Astrocyte of the spinal cord (primary cell): ENCODE measurements around the gene CA5A.
"Not testable (repeated sequence)": the region's sequence is repeated elsewhere in the genome, so short reads cannot be mapped to it uniquely, and the experiment has no call there.

Experiments used
- DNase-seq: peaks from one replicate; pipeline ENCODE4 v3.0.0; 2011; ENCODE audit warnings: low read depth, low spot score
- H3K4me3 ChIP-seq: 2 replicates; pipeline ENCODE4 v1.5.1; 2011; ENCODE audit warnings: low read depth, mild to moderate bottlenecking, low read length, moderate library complexity
- in situ Hi-C: cut with HindIII; loops from 2 replicates; pipeline ENCODE4 v1.10.0; 2017; ENCODE audit warnings: low sequenced_read_pairs
- TF ChIP-seq, protein P1 (sequence below): IDR thresholded peaks from 2 replicates; pipeline ENCODE4 v1.5.1; 2012; ENCODE audit warnings: low read depth, mild to moderate bottlenecking, low read length, inconsistent platforms

Gene CA5A

DNA sequence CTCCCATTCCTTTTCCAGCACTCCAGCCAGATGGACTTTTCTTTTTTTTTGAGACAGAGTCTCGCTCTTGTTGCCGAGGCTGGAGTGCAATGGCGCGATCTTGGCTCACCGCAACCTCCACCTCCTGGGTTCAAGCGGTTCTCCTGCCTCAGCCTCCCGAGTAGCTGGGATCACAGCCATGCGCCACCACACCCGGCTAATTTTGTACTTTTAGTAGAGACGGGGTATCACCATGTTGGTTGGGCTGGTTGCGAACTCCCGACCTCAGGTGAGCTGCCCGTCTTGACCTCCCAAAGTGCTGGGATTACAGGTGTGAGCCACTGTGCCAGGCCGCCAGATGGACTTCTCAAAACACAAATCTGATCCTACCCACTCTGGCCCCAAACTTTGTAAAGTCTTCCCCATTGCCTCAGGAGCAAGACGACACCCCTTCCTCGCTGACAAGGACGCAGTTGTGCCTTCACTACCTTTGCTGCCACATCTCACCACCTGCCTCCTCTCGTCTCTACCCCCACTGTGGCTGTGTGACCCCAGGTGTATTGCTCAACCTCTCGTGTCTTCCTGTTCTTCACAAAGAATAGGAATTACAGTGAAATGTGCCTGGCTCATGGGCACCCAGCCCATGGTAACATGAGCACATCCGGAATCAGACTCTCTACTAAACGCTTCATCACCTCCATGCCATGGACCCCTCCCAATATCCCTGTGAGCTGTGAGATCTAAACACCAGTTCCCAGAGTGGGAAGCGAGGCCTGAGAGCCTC lies 11.2 kb upstream of the CA5A start:
- in situ Hi-C loops = no loop called here
- no peak overlapping the region for H3K4me3 ChIP-seq

DNA sequence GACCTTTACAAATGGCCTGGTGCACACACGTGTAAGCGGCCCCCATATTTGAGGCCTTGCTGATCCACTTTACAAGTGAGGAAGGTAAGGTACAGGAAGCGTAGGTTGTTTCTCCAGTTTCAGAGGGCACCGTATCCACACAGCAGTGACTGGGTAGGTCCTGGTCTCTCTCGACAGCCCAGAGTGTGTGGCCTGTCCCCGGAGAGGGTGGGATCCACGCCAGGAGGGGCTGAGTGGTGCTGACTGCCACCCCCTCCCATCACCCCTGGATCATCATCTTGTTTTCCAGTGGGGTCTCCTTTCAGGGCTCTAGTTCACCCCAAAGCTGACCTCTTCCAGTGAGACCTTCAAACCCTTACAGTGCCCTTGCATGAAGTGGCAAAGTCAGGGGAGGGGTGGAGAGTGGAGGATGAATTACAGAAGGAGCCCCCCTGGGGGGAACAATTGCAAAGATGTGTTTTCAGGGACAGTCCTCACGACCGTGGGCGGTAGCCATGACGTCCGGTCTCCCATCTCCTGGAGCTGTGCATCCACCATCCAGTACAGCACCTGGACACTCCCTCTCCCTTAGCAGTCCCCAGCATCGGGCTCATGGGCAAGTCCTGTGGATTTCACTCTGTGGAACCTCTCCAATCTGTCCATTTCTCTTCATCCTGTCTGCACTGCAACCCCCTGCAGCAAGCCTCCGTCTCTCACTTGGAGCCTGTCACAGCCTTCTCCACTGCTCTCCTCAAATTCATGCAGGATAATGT lies 10.4 kb upstream of the CA5A start:
- DNase-seq = no peak
- TF ChIP-seq, protein P1, sequence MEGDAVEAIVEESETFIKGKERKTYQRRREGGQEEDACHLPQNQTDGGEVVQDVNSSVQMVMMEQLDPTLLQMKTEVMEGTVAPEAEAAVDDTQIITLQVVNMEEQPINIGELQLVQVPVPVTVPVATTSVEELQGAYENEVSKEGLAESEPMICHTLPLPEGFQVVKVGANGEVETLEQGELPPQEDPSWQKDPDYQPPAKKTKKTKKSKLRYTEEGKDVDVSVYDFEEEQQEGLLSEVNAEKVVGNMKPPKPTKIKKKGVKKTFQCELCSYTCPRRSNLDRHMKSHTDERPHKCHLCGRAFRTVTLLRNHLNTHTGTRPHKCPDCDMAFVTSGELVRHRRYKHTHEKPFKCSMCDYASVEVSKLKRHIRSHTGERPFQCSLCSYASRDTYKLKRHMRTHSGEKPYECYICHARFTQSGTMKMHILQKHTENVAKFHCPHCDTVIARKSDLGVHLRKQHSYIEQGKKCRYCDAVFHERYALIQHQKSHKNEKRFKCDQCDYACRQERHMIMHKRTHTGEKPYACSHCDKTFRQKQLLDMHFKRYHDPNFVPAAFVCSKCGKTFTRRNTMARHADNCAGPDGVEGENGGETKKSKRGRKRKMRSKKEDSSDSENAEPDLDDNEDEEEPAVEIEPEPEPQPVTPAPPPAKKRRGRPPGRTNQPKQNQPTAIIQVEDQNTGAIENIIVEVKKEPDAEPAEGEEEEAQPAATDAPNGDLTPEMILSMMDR = no peak
- in situ Hi-C loops = no loop called here
- no peak overlapping the region for H3K4me3 ChIP-seq

More for the DNA sequence above, 11.2 kb upstream of the CA5A start:
- TF ChIP-seq, protein P1 = no peak
- DNase-seq = no peak

DNA sequence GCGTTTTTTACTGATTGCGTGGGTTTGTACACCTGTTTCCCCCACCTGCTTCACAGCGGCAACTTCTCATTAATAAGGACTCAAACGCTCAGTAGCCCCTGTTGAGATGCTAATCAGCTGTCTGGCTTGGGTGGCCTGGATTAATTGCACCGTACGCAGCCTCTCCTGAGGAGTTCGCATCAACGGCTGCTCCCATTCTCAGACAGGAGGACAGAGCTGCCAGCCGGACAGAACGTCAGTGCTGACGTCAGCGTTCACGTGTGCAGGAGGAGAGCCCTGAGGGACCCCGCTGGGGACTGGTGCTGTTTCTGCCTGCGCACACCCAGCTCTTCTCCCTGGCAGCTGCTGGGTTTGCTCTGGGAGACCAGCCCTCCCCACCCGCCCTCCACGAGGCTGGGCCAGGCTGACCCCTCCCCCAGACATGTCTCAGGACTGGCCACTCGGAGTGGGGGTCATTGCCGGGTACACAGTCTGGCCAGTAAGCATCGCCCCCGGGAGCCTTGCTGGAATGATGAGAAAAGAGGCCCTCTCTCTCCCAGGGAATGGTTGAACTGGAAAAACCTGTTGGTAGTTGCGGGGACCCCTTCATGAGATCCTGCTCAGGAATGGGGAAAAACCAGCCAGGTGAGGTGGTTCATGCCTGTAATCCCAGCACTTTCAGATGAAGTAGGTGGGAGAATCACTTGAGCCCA lies 9.2 kb upstream of the CA5A start:
- in situ Hi-C loops = no loop called here
- H3K4me3 ChIP-seq = peak overlapping the region; percentile 28
- TF ChIP-seq, protein P1 = no peak
- DNase-seq = peak; percentile 88

DNA sequence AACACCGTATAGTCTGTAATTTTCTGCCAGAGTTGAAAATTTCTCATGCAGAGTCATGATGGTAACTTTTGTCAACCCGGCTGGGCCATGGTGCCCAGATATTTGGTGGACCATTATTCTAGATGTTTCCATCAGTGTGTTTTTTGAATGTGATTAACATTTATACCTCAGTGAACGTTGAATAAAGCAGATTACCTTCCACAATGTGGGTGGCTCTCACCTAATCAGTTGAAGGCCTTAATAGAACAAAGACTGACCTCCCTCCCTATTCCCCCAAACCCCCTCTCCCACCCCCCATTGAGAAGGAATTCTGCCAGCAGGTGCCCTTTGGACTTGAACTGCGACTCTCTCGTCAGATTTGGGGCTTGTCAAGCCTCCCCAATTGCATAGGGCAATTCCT lies 6.4 kb upstream of the CA5A start:
- TF ChIP-seq, protein P1 = no peak
- DNase-seq = no peak
- in situ Hi-C loops = no loop called here
- H3K4me3 ChIP-seq = no peak overlapping the region

DNA sequence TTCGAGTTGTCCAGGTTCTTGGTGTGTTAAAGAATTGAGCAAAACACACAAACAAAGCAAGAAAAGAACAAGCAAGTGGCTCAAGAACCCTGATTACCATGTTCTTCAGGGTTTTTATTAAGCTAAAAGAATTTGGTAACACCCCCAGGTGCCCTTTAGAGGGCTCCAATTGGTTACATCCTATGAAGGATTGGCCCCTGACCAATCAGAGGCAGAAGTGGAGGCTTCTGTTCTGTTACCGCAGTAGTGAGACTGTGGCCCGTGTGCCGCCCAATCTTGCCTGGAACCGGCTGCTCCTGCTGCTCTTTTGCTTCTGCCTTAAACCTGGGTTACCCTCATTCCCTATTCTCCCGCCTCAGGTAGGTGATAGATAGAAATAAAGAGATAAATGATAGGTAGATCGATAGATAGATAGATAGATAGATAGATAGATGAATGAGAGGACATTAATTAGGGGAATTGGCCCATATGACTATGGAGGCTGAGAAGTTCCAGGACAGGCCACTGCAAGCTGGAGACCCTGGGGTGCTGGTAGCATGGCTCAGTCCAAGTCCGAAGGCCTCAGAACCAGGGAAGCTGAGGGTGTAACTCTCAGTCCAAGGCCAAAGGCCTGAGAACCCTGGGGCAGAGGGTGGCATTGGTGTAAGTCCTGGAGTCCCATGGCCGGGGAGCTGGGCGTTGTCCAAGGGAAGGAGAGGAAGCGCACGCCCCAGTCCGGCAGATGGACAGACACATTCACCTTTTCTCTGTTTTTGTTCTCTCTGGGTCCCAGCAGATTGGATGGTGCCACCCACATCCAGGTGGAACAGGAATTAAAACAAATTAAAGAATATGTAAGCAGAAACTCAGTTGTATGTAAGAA lies 3.5 kb upstream of the CA5A start:
- in situ Hi-C loops = no loop called here
- no peak for DNase-seq
- TF ChIP-seq, protein P1 = no peak
- no peak overlapping the region for H3K4me3 ChIP-seq

DNA sequence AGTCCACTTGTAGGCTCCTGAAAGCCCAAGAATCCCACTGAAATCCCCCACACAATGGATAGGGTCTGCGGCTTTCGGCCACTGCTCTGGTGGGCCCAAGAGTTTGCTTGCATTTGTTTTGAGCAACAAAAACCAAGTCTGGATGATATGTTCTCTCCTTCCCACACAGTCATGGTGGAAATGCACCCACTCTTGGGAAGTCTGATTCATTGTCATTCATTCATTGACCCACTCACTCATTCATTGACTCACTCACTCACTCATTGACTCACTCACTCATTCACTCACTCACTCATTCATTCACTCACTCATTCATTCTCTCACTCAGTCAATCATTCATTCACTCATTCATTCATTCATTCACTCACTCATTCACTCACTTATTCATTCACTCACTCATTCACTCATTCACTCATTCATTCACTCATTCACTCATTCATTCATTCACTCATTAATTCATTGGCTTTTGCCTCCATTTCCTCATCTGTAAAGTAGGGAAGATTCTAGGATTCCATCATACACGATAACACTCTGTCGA lies 2.2 kb upstream of the CA5A start:
- in situ Hi-C loops = no loop called here
- no peak overlapping the region for H3K4me3 ChIP-seq
- TF ChIP-seq, protein P1 = no peak
- no peak for DNase-seq

DNA sequence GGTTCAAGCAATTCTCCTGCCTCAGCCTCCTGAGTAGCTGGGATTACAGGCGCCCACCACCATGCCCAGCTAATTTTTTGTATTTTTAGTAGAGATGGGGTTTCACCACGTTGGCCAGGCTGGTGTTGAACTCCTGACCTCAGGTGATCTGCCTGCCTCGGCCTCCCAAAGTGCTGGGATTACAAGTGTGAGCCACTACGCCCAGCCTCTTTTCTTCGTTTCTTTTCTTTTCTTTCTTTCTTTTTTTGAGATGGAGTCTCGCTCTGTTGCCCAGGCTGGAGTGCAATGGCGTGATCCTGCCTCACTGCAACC lies 858 bp upstream of the CA5A start:
- H3K4me3 ChIP-seq, in situ Hi-C loops: not testable (repeated sequence)

DNA sequence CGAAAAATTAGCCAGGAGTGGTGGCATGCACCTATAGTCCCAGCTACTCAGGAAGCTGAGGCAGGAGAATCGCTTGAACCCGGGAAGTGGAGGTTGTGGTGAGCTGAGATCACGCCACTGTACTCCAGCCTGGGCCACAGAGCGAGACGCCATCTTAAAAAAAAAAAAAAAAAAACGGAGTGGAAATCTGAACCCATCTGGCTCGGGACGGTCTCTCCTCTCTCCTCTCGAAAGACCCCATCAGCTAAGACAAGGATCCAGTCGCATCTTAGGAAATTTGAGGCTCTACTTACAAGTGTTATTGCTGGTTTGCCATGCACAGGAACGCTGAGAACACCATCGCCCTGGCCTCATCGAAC lies 334 bp downstream of the CA5A start:
- DNase-seq, H3K4me3 ChIP-seq, in situ Hi-C loops: not testable (repeated sequence)

More for the DNA sequence above, 858 bp upstream of the CA5A start:
- DNase-seq = not testable (repeated sequence)

DNA sequence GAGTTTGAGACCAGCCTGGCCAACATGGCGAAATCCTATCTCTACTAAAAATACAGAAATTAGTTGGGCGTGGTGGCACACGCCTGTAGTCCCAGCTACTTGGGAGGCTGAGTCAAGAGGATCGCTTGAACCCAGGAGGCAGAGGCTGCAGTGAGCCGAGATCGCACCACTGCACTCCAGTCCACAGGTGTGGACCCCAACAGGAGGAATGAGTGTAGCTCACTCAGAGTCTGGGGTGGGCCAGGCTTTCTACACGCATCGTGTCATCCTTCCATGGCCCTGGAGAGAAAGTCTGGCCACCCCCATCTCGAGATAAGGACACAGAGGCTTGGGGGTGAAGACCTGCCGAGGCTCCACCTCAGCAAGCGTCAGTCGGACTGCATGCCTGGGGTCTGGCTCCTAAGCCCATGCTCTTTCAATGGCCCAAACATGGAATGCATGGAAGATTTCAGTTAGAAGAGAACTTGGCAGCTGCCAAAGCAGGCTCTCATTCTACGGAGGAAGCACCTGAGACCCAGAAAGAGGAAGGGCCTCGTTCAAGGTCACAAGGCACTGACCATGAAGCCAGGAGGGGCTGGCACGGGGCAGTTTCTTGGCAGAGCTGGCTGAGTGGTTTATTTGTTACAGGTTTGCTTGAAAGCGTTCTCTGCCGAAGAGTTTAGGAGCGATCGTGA lies 1.4 kb downstream of the CA5A start:
- H3K4me3 ChIP-seq, in situ Hi-C loops, DNase-seq: not testable (repeated sequence)
